OCI-M2 (cell line): ENCODE data around the gene VPS37B.
"Not testable (repeated sequence)": the region's sequence is repeated elsewhere in the genome, so short reads cannot be mapped to it uniquely, and the experiment has no call there.

Source experiments
- DNase-seq: peaks from one replicate; lab custom pipeline; 2025; ENCODE audit not compliant: unreplicated experiment; lab: John Stamatoyannopoulos, UW

Gene VPS37B

DNA sequence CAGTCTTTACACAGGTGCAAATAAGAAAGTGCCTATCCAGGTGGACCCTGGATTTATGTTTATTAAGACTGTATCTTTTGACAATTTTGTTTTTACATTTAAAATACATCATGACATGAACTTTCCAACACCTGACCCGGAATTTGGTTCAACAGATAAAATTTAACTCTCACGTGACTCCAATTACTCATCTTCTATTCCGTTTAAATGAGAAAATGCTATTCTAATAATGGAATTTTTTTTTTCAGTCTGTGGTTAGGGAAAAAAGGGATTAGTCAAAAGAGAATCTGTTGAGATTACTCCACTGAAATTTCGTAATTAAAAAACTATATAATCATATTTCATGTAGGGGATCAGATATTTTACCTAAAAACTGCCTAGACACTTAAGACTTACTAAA, 11.1 kb downstream of the VPS37B start:
- no peak for DNase-seq

DNA sequence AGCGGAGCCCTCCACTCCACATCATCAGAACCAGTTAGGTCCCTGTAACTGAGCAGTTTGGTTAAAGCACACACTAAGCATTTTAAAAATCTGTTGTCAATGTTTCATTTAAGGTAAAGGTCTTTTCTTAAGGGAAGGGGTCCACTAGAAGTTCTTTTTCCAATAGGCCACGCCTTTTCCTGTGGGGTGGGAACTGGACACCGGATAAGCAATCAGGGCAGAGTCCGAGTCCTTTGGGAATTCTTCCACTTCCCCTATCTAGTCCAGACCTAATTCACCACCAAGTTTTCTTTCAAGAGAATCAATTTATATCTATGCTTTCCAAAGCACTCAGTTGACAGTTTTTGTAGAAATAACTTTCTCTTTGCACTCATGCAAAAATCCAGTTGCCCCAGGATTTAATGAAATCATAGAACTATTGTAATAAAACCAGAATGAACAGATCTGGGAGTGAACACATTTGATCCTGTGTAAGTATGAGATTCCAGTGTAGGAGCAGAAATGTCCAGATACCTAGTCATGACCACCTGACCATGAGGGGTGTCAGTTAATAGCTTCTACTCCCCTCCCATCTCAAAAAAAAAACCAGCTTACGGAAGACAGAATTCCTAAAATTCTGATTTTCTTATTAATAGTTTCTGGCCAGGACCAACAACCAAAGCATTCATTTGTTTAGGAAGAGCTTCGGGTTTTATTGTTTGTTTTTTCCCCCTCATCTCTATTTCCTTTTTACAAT, 11.7 kb downstream of the VPS37B start:
- no peak for DNase-seq

DNA sequence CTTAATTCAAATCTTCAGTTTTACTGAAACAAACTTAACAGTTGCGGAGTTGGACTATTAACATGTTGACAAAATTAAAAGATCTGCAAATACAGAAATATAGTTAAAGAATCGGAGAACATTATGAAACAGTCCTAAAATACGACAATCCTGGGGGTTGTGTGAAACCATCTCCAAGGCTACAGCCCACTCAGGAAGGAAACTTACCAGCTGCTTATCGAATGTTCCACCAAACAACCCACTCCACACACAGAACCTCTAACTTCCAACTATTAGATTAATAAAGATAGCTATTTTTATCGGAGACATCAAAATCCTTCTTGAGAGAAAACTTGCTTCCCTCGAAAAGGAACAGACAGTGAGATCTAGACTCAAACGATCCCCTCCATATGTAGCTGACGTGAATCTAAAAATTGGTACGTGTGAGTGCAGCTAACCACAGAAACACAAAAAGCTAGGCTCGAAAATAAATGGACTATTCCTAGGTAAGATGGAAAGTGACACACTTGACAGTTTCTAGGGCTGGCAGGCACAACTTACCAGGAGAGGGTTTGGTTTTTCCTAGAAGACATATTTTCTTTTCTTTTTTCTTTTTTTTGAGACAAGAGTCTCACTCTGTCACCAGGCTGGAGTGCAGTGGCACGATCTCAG, 12.9 kb downstream of the VPS37B start:
- DNase-seq: no peak

DNA sequence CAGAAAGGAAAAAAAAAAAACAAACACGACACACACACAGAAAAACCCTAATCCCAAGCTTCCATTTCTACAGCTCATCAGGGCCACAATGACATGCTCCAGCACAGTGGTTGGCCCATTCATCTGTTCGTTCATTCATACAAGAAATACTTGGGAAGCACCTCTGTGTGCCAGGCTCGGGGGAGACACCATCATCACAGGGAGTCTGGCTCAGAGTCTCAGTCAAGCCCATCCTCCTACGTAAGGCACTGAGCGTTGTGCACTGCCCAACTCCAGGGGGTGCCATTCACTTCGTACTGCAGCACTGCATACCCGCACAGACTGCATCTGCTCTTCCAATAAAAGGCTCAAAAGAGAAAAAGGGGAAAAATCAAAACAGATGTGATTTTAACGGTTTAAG, 15.3 kb downstream of the VPS37B start:
- no peak for DNase-seq

DNA sequence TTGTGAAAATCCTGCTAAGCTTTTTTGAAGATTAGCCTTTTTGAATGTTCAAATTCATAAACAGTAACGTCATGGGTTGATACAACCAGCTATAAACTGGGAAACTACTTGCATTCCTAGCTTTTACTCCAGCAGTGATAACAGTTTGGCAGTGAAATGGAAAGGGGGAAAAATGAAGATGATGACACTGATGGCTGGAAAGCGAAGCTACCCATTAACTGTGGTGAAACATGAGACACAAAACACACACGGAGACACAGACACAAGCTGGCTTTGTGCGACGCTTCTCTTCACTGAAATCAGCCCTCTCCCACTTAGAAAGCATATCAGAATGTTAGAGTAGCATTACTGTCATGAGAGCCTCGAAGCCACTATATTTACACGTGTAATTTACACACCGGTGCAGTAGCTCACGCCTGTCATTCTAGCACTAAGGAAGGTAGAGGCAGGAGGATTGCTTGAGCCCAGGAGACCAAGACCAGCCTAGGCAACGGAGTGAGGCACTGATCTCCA, 15.7 kb downstream of the VPS37B start:
- DNase-seq: no peak

DNA sequence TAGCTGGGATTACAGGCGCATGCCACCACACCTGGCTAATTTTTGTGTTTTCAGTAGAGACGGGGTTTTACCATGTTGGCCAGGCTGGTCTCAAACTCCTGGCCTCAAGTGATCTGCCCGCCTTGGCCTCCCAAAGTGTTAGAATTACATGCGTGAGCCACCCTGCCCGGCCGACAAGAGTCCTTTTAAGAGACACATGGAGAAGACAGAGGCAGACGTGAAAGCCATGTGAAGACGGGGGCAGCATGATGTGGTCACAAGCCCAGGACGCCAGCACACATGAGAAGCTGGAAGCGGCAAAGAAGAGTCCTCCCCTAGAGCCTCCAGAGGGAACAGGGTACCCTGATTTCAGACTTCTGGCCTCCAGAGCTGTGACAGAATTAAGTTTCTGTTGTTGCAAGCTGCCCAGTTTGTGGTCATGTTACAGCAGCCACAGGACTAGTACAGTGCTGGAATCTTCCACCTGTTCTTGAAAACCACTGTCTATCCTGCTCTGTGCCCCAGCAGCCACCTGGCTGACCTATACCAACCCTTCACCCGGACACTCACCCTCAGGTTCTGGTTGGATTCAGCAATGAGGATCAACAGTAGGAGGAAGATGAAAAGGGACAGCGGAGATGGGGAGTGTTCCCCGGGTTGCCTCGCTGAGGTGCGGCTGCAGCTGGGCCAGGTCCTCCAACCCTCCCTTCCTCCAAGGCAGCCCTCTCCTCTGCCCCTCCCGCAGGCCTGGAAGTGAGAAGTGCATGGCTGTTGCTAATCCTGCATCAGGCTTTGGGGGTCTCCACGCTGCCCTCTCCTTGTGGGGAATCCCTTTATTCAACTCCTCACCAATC, 16.9 kb downstream of the VPS37B start:
- no peak for DNase-seq

DNA sequence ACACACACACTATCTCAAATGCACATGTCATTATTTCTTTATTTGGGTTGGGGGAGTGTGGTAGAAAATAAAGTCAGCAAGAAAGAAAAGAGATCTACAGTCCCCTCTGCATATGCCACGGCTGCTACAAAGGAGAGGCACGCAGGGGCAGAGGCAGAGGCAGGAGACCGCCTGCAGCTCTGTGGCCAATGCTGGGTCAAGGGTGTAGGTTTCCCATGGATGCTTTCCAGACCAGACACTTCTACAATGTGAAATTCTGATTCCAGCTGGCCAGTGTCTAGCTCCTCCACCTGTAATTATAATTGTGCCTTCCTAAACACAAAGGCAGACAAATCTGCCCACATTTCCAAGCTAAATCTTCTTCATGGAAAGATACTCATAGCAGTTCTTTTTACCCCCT, 19.2 kb downstream of the VPS37B start:
- no peak for DNase-seq

DNA sequence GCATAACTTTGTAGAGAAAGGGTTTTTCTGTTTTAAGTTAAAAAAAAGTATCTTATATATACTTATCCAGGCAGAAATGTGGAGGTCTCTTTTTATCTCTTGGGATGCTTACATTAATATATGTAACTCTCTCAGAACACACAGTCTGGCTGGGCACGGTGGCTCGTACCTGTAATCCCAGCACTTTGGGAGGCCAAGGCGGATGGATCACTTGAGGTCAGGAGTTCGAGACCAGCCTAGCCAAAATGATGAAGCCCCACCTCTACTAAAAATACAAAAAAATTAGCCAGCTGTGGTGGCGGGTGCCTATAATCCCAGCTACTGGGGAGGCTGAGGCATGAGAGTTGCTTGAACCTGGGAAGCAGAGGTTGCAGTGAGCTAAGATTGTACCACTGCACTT, 19.6 kb downstream of the VPS37B start:
- not testable (repeated sequence) for DNase-seq

DNA sequence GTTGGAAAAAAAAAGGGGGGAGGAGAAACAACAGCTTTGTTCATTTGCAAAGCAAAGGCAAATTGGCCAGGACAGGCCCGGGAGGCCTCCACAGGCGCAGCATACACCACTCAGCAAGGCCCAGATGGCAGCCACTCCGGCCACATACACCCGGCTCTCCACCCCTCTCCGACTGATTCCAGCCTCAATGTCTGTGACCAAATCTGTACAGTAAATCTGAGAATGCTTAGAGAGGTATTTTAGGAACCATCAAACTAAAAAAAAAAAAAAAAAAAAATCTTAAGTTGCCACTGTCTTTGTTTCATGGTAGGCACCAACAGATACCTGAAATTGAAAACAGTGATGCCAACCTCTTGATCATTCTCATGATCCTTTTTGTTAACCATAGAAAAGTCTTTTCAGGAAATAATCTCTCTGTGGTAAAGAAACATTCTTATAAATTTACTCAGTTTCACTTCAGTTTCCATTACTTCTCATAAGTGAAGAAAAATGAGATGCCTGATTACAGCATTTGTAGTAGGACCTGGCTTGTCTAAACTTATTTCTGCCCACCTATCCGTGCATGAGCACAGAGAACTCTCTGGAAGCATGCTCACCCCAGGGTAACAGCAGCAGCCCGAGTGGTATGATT, 20.2 kb downstream of the VPS37B start:
- no peak for DNase-seq

DNA sequence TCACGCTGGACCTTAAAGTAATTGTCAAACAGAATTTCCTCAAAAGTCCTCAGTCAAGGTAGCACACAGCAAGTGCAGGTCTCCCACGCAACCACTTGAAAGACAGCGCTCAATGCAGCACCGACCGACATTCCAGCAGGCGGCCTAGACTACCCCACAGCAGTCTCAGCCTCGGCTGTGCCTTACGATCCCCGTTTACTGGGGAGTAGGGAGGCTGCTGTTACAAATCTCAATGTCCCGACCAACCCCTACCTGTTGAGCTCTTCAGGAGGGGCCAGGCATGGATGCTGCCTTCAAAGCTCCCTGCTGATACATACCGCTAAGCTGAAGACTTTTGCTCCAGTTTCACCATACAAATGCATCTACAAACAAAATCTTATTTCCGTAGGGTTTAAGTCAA, 21.8 kb downstream of the VPS37B start:
- no peak for DNase-seq

DNA sequence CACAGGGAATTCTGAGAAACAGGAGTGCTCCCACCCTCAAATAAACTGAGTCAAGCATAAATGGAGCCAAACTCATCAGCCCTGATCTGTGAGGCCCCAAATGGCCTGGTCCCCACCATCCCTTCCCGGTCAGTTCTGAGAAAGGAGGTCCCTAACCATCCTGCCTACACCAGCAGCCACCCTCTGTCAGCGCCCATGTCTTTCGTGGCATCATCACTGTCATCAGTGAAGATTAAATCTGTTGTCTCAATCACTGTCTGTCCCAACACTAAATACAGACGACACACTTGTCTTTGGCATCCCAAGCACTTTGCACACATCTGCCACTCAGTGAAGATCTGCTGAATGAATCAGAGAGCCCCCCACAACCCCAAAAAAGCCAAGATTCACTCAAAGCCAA, 22.4 kb downstream of the VPS37B start:
- DNase-seq: no peak

DNA sequence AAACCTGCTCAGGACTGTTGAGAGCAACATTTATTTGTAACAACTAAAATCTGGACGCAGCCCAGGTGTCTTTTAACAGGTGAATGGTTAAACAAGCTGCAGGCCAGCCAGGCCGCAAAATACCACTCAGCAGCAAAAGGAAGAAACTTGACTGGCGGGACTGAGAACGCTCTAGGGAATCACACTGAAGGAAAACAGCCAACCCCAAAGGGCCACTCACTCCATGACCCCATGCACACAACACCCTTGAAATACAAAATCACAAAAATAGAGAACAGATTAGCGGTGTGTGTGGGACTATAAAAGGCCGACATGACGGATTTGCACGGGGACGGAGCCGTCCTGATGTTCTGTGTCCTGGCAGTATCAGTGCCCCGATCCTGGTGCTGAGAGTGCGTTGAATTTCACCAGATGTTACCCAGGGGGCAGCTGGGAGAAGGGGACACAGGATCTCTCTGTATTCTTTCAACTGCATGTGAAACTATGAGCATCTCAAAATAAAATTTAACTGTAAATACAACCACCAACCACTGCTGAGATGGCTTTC, 23.0 kb downstream of the VPS37B start:
- no peak for DNase-seq

DNA sequence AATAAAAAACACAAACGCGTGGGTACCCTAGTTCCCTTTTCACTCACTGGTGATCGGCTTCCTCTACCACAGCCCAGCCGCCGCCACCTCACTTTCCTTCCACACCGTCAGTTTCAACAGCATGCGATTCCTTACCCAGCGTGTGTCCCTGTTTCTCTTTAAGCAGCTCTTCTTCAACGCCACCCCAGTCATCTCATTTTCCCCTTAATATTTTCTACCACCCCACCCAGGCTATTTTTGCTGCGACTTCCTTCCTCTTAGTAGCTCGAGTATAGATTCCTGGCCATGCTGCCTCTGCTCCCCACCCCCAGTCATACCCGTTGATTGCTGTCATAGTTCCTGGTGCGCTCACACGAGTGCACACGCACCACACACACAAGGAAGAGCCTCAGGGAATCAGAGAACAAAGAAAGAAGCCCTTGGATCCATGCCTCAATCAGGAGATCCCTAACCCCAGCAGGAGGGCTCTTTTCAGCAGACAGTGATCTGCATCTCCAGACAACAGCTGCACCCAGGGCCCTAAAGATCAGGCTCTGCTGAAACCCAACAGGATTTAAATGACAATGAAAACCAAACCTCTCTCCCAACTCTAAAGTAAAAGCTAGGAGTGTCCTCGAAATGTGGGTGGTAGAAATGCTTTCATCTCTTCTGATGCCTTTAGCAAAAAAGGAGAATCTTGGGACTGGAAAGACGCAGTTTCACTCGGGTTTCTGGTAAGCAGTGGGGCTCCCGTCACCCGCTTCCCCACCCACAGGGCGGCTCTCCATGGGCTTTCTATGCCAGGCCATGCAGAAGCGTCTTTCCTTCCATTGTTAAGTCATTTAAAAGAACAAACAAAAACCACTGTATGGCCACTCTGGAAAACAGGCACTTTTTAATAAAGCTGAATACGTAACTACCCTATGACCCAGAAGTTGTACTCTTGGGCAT, 23.8 kb downstream of the VPS37B start:
- no peak for DNase-seq

DNA sequence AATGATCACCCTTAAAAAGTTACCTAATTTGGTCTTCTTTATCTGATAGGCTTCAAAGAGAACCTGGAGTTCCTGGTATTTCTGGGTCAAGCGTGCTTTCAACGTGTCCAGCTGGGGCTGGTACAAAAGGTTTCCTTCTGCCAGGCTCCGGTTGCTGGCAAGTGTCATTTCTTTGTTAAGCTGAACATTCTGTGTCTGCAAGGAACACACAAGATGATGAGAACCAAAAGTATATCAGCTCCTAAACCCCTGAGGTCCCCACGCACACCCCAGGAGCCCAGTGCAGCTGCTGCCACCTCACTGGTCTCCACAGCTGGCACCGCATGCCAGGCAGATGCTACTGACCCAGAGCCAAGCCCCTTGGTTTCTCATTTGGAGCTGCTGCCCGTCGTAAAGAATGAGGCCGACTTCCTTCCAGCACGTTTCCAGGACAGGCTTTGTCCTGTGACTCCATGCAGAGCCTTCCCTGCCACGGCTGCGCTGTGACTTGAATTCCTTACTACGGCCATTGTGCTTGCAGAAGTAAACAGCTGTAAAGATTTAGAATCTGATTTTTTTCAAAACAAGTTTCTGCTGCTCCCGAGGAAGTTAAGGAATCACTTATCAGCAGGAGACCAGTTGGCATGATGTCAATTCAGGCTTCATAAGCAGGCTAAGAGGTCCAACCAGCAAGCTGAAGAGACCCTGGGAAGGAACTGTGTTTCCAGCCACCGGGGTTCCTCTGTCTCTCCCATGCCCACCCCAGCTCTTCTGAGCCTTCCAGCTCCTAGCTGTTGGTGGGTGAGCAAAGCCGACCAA, 24.9 kb downstream of the VPS37B start:
- DNase-seq: no peak

DNA sequence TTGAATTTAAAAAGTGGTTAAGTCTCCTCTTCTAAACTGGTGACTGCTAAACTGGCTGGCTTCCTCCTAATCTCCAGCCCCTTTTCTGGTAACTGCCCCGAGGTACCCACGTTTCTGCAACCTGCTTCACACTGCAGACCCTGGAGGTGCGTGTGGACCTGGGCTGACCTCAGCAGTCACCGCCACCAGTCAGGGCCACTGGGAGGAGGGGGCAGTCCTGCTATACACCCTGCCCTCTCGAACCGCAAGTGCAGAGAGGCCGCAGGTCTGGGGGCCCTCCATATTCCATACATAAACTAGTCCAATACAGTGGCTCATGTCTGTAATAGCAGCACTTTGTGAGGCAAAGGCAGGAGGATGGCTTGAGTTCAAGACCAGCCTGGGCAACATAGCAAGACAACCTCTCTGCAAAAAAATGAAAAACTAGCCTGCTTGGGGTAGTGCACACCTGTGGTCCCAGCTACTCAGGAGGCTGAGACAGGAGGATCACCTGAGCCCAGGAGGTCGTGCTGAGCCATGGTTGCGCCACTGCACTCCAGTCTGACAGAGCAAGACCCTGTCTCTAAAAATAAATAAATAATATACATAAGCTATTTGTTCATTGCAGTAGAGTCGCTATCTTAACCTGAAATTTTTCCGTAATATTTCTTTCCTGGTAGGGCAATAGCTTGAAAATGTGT, 25.6 kb downstream of the VPS37B start:
- no peak for DNase-seq

DNA sequence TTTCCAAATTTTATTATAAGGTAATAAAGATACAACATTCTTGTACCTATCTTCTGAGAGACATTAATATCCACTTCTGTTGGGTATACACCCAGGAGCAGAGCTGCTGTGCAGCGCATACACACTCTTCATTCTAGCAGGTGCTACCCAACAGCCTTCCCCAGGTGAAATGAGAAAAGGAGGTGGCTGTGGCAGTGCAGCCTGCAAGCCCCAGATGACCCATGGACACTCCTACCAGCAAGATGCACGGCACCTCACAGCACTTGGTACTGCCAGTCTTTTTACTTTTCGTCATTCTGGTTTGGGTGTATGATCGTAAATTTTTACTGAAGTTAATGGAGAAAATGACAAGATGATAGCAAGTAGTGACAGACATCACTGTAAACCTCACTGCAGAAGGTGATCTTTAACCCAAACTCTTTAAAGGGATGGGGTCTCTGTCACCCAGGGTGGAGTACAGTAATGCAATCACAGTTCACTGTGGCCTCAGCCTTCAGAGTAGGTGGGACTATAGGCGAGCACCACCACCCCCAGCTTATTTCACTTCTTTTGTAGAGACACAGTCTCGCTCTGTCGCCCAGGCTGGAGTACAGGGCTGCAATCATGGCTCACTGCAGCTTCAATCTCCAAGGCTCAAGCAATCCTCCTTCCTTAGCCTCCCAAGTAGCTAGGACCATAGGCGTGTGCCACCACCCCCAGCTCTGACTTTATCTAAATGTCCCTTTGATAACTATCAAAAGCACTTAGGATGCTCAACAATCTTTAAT, 26.5 kb downstream of the VPS37B start:
- DNase-seq: no peak

DNA sequence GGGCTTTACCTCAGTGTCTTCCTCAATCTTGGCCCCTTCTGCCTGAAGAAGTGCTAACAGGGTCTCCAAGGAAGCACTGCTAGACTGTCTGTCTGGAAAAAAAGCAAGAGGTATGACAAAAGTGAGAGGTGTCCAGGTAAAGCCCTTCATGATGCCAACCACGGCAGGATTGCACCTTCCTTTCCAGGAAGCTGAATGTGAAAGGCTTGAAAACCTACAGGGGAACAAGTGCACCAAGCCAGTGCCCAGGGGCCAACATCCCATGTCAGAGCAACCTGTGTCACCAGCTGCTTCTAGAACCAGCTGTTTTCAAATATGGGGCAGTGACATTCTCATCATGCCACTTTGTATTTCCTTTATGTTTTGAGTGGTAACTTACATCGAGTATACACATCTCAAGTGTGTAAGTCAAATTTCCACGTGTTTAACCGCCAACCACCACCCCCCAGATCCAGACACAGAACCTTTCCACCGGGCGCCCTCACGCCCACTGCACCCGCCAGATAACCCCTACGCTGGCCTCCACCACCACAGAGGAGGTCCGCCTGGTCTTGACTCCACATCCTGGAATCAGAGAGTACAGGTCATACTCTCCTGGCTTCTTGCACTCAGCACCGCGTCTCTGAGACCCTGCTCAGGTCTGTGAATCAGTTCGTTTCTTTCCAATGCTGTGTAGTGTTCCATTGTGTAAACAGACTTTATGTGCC, 27.3 kb downstream of the VPS37B start:
- no peak for DNase-seq
